Stimulated activated CD4-positive, alpha-beta T cell treated with anti-CD3 and anti-CD28 coated beads, TNF-alpha, amount 100 ng/mL, for 48 hours (primary cell): ENCODE data around the gene THAP12.

ENCODE experiments used
- DNase-seq, 3 donors: peaks; one replicate each; pipeline ENCODE4 v3.0.0-alpha.2; 2020; ENCODE audit warnings: low read depth in 3 of 3

THAP12 gene

GRCh38 chr11:76379807-76380158 lies 1.1 kb downstream of the THAP12 start:
- no peak for DNase-seq

- no peak for DNase-seq
Observed at GRCh38 chr11:76376746-76377558, 4.0 kb downstream of the THAP12 start.

DNA sequence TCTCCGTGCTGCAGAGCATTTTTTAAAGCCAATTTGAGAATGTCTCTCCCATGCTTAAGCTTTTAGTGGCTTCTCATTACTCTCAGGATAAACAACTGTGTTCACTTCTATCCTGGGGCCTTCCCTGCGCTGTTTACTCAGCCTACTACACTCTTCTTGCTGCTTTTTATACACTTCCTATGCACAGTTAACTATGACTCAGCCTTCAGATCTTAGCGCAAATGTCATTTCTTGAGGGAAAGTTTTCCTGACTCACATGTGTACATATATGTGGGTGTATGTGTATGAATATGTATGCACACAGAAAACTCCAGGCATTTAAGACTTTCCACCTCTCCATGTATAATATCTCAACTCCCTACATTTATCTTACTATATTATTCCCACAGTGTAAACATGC lies 9.8 kb downstream of the THAP12 start:
- DNase-seq, result peak in 1 of 3 donors; percentile 29

GRCh38 chr11:76369406-76369805 lies 11.5 kb downstream of the THAP12 start:
- DNase-seq, result no peak

DNA sequence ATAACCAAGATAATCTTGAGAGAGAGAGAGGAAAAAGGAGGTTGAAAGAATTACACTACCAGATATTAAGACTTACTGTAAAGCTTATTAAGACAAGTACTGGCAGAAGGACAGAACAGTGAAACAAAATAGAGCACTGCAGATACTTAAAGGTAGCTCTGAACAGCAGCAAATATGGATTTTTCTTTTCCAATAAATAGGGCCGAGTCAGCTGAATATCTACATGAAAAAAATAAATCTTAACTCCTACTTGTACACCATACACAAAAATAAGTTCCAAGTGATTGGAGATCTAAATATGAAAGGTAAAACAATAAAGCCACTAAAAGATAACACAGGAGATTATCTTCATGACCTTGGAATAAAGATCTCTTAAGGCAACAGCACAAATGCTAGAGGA lies 12.4 kb downstream of the THAP12 start:
- no peak for DNase-seq

DNA sequence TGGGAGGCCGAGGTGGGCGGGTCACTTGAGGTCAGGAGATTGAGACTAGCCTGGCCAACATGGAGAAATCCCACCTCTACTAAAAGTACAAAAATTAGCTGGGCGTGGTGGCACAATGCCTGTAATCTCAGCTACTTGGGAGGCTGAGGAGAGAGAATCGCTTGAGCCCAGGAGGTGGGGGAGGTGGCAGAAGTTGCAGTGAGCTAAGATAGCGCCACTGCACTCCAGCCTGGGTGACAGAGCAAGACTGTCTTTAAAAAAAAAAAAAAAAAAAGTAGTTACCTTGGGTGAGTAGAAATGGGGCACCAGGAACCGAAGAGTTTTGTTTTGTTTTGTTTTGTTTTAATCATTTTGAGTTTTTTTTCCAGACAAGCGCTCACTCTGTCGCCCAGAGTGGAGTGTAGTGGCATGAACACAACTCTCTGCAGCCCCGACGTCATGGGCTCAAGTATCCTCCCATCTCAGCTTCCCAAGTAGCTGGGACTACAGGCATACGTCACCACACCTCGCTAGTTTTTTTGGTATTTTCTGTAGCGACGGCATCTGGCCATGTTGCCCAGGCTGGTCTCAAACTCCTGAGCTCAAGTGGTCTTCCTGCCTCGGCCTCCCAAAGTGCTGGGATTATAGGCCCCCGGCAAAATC lies 15.8 kb downstream of the THAP12 start:
- DNase-seq, result no peak

GRCh38 chr11:76362716-76363115 lies 18.2 kb downstream of the THAP12 start:
- DNase-seq, result no peak

DNA sequence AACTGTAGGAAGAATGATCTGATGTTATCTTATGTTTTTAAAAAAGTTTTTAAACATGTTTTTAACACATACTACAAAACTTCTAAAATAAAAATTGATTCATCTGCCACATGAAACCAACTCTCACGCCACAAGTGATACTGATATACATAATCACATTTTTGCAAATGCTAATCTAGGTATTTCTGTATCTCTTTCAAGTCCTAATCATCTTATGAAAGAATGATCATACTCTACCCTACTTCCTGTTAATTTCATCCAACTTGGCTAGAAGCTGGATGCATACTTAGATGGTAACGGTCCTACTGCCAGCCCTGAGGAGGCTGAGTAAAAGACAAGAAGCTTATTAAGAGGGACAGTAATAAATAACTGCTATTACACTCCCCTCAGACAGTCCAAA lies 19.2 kb downstream of the THAP12 start:
- DNase-seq, result no peak

GRCh38 chr11:76361374-76361773 lies 19.6 kb downstream of the THAP12 start:
- no peak for DNase-seq

- DNase-seq, result no peak
Observed at GRCh38 chr11:76355172-76355571, 25.8 kb downstream of the THAP12 start.

DNA sequence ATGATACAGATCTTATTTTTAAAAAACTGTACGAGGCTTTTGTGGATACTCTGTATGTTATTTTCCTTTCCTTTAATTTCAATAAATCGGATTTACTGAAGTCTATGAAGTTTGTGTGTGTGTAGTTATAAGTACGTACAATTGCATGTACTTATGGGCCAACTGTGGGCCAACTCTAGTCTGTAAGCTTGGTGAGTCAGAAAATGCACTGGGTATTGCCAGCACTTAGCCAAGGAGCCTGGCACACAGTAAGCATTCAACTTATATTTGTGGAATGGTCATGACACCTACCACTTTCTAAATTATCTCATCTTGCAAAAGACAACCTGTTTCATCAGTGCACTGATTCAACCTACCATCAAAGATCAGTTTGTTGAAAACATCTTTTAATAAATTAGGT lies 32.6 kb downstream of the THAP12 start:
- DNase-seq, result no peak

DNA sequence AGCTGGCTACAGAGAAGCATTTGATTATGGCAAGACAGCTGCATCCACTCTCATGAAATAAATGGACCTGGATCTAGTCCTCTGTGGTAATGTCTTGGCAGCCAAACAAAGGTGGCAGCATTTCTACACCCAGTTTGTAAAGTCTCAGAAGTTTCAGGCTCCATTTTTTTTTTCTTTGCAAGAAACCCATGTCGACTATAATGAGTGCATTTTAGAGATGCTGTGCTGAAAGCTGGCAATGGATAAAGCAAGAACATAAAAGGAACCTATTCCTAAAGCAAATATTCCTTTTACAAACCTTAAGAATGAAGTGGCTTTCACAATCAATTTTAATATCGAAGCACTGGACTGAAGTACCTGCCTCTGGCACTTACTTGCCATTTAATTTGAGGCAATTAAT lies 33.5 kb downstream of the THAP12 start:
- no peak for DNase-seq

GRCh38 chr11:76339221-76339620 lies 41.7 kb downstream of the THAP12 start:
- DNase-seq, result no peak

DNA sequence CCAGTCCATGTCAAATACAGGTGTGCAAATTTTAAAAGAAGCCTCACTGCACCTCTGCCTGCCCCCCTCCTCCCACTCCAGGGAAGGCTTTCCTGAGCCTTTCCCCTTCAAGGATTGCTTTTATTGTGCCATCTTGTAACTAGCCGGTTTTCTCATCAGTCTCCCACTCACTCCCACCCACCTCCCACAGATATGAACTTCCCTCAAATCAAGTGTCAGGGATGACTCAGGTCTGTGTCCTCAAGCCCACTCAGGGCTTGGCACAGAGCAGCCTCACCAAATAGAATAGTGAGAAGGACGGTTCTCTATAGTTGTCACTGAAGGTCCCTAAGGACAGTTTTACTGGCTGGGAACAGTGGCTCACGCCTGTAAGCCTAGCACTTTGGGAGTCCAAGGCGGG lies 43.0 kb downstream of the THAP12 start:
- no peak for DNase-seq

GRCh38 chr11:76337469-76337868 lies 43.5 kb downstream of the THAP12 start:
- no peak for DNase-seq

DNA sequence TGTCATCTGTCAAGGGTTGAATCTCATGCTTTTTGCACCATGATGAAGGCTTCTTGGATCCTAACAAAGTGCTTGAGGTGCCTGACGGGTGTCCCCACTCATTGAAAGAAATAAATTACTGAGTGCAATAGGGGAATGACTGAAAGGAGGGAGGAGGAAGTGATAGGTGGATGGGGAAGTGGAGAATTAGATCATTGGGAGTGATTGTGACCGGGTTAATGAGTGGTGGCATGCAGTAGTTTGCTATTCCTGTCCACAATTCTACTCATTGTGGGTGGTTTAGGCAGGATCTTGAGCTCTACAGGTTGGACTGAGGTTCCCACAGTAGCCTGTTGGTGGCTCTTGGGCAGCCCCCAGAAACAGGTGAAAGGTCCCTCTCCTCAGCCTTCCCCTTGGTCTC lies 44.3 kb downstream of the THAP12 start:
- DNase-seq, result no peak

DNA sequence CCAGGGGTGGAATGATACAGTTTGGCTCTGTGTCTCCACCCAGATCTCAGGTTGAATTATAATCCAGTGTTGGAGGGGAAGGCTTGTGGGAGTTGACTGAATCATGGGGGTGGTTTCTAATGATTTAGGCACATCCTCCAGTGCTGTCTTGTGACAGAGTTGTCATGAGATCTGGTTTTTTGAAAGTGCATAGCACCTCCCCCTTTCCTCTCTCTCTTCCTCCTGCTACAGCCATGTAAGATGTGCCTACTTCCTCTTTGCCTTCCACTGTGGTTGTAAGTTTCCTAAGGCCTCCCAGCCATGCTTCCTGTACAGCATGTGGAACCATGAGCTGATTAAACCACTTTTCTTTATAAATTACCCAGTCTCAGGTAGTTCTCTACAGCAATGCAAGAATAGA lies 45.1 kb downstream of the THAP12 start:
- no peak for DNase-seq

GRCh38 chr11:76334826-76335389 lies 46.0 kb downstream of the THAP12 start:
- DNase-seq, result no peak

GRCh38 chr11:76330651-76331050 lies 50.3 kb downstream of the THAP12 start:
- DNase-seq, result no peak

DNA sequence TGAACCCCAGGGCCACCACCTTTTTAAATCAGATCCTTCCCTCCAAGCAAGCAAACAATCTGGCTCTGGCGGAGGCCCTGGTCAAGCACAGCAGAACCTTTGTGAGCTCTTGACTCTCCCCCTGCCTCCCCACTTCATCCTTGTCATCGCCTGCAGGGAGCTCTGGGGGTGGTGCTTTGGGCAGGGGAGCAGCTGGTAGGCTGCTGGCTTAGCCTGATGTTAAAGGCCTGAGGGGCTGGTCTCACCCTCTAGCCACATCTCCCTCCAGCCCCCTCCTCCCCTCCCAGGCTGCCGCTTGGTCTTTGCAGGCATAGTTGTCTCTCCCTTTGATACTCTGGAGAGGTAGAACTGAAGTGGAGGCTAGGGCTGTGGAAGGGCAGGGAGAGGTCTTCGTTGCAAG lies 50.9 kb downstream of the THAP12 start:
- no peak for DNase-seq

GRCh38 chr11:76329084-76329648 lies 51.8 kb downstream of the THAP12 start:
- no peak for DNase-seq

- DNase-seq, result no peak
Observed at GRCh38 chr11:76327756-76328388, 53.1 kb downstream of the THAP12 start.
